Dermis lymphatic vessel endothelial cell (primary cell): ENCODE results near the gene POLR2F. TPM values are rescaled to one million over a fixed set of nuclear protein-coding genes. Genes with fewer than 3 reads are reported as not detected.

Source experiments
- total RNA-seq: library from RNA; depleted of rRNA; stranded (reverse); fragments of >200 nt; gene quantifications from 2 replicates; pipeline ENCODE4 v1.2.1, GENCODE V29; 2014

POLR2F gene
- 34.8 and 47.6 TPM in 2 replicates for total RNA-seq

GRCh38 chr22:37953437-37954179 is at the start of gene POLR2F, which contains the start of gene C22orf23:
TSS of gene POLR2F (plus strand) at chr22:37953699. CDS start at chr22:37953788, 89 bp downstream.
TSS of gene C22orf23 (minus strand) at chr22:37953601. CDS start at chr22:37953149, 452 bp downstream.

GRCh38 chr22:37905534-37906363 is 47.8 kb upstream of the POLR2F start, which contains the start of gene MICALL1:
TSS of gene MICALL1 (plus strand) at chr22:37906297. CDS start at chr22:37906423, 126 bp downstream.

GRCh38 chr22:37983860-37984791 is 30.6 kb downstream of the POLR2F start, which contains the start of gene SOX10:
TSS of gene SOX10 (minus strand) at chr22:37984555. CDS start at chr22:37983784, 771 bp downstream.

Other genes starting within 250 kb of the POLR2F start
- 11.9 and 13.5 TPM in 2 replicates for gene GCAT, start 145.8 kb upstream of the POLR2F start, total RNA-seq
- gene GALR3, start 130.3 kb upstream of the POLR2F start, total RNA-seq, result 0.11 TPM in 1 of 2 replicates, not detected in the other
- gene ANKRD54, start 109.4 kb upstream of the POLR2F start, total RNA-seq, result 16.5 and 16.7 TPM in 2 replicates
- 400 and 450 TPM in 2 replicates for gene EIF3L, start 104.3 kb upstream of the POLR2F start, total RNA-seq
- gene MICALL1, start 47.4 kb upstream of the POLR2F start, total RNA-seq, result 26.3 and 29.0 TPM in 2 replicates
- gene C22orf23, start 98 bp upstream of the POLR2F start, total RNA-seq, result 0.09 and 0.22 TPM in 2 replicates
- gene SOX10, start 30.9 kb downstream of the POLR2F start, total RNA-seq, result under 0.01 TPM in 1 of 2 replicates, not detected in the other
- 4.5 and 8.1 TPM in 2 replicates for gene PICK1, start 103.7 kb downstream of the POLR2F start, total RNA-seq
- gene SLC16A8, start 130.5 kb downstream of the POLR2F start, total RNA-seq, result 0.09 and 0.11 TPM in 2 replicates
- 0.09 and 0.33 TPM in 2 replicates for gene BAIAP2L2, start 157.0 kb downstream of the POLR2F start, total RNA-seq
- 4.0 and 4.5 TPM in 2 replicates for gene PLA2G6, start 228.1 kb downstream of the POLR2F start, total RNA-seq
- 70.4 and 77.0 TPM in 2 replicates for gene MAFF, start 248.3 kb downstream of the POLR2F start, total RNA-seq